Ovary (tissue), 3 donors: ENCODE data around the gene ENOX1.

Experiments
- EP300 ChIP-seq: sonication (generic); formaldehyde crosslinking; IDR thresholded peaks from one replicate; pipeline ENCODE4 v1.6.1; 2017; ENCODE audit warnings: antibody characterized with exemption
- POLR2A ChIP-seq: fragments of 450-650 bp; IDR thresholded peaks from one replicate; pipeline ENCODE4 v1.6.1; 2017; ENCODE audit warnings: antibody characterized with exemption, mild to moderate bottlenecking, moderate library complexity
- TF ChIP-seq, protein P1 (sequence below), 3 donors: fragments of 450-650 bp in 2 of 3; fragments of 200-600 bp in 1 of 3; IDR thresholded peaks; one replicate each; pipeline versions ENCODE4 v1.5.1 to v1.8.0; 2016 to 2022; ENCODE audit warnings: antibody characterized with exemption in 3 of 3, mild to moderate bottlenecking in 1 of 3
- donor health status: DM: no; HTN: no; CAD: no.

DNA sequence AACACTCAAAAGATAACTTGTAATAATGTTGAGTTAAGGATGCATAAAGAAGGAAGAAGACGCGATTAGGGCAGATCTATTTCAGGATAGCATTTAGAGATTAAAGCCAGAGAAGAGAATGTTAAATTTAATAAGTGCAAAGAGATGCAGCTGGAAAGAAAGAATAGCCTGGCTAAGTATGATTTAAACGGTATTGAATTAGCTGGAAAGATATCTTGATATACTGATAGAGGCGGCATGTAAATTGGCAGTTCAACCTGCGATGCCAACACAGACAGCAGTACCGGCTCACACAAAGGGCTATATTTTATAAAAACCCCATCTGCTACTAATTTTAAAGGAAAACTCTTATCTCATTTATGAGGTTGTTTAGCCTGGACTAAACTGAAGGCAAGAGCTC lies 121.4 kb downstream of the ENOX1 start:
- TF ChIP-seq, protein P1, sequence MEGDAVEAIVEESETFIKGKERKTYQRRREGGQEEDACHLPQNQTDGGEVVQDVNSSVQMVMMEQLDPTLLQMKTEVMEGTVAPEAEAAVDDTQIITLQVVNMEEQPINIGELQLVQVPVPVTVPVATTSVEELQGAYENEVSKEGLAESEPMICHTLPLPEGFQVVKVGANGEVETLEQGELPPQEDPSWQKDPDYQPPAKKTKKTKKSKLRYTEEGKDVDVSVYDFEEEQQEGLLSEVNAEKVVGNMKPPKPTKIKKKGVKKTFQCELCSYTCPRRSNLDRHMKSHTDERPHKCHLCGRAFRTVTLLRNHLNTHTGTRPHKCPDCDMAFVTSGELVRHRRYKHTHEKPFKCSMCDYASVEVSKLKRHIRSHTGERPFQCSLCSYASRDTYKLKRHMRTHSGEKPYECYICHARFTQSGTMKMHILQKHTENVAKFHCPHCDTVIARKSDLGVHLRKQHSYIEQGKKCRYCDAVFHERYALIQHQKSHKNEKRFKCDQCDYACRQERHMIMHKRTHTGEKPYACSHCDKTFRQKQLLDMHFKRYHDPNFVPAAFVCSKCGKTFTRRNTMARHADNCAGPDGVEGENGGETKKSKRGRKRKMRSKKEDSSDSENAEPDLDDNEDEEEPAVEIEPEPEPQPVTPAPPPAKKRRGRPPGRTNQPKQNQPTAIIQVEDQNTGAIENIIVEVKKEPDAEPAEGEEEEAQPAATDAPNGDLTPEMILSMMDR (IDR thresholded peaks at IDR 0.05): no peak
- TF ChIP-seq EP300 (no peak), POLR2A (no peak)
